ENCODE measurements around the gene LMAN2. TPM values are rescaled to one million over a fixed set of nuclear protein-coding genes. Genes with fewer than 3 reads are reported as not detected.
A peak's percentile ranks its signal among the peaks of the same experiment; 100 is the strongest.

The LMAN2 gene
- polyA plus RNA-seq, 1 experiment = 150 TPM

DNA sequence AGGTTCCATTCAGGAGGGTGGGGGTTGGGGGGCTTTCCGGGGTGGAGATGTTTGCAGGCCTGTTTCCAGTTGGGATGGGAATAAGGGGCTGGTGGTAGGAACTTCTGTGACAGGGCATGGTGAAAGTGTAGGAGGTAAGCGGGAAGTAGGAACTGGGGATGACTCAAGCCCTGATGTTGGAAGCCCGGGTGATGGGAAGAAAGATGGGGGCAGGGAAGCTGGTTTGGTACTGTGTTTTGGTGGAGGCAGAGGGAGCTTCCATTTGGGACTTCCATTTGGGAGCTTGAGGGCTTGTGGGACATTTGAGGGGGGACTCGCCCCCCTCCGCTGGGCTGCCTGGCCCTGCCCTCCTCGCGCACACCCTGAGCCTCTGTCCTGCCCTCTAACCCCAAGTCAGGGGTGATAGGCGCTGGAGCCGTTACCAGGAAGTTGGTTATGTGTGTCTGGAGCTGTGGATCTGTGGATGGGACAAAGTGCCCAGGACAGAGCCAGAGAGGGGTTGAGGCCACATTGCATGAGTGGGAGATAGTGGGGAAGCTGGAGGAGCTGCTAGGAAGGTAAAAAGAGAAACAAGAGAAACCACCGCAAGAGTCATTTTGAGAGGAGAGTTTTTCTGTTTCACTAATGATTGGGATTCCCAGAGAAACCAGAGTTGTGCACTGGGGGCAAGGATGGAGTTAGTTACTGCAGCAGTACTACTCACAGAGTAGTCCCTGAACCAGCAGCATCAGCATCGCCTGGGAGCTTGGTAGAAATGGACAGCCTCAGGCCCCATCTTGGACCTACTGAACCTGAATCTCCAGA lies 12.9 kb upstream of the LMAN2 start:
- H3K4me3 ChIP-seq (ENCODE audit: low read depth, low read length) = no peak overlapping the region
- peaks cover 11% of the 10 kb centered on the region for H3K27me3 ChIP-seq (ENCODE audit: control insufficient read depth, insufficient read depth, low read length)
- no peak for DNase-seq (ENCODE audit: low read depth, low spot score)
- ChIA-PET CTCF (interaction anchor here (1.1 kb wide), 1 partner anchor 25 kb away, joined by 3 read pairs; no protein-coding TSS in a partner anchor), POLR2A (no interaction called here)
- TF ChIP-seq, protein P1, sequence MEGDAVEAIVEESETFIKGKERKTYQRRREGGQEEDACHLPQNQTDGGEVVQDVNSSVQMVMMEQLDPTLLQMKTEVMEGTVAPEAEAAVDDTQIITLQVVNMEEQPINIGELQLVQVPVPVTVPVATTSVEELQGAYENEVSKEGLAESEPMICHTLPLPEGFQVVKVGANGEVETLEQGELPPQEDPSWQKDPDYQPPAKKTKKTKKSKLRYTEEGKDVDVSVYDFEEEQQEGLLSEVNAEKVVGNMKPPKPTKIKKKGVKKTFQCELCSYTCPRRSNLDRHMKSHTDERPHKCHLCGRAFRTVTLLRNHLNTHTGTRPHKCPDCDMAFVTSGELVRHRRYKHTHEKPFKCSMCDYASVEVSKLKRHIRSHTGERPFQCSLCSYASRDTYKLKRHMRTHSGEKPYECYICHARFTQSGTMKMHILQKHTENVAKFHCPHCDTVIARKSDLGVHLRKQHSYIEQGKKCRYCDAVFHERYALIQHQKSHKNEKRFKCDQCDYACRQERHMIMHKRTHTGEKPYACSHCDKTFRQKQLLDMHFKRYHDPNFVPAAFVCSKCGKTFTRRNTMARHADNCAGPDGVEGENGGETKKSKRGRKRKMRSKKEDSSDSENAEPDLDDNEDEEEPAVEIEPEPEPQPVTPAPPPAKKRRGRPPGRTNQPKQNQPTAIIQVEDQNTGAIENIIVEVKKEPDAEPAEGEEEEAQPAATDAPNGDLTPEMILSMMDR (IDR thresholded peaks at IDR 0.05; ENCODE audit: low read depth, low read length) = no peak
- no peak overlapping the region for H3K27ac ChIP-seq (ENCODE audit: low read depth, low read length)
- peaks cover 4% of the 10 kb centered on the region; the same call in 1 of the 2 replicates for H3K9me3 ChIP-seq (ENCODE audit: control insufficient read depth, insufficient read depth, low read length)

DNA sequence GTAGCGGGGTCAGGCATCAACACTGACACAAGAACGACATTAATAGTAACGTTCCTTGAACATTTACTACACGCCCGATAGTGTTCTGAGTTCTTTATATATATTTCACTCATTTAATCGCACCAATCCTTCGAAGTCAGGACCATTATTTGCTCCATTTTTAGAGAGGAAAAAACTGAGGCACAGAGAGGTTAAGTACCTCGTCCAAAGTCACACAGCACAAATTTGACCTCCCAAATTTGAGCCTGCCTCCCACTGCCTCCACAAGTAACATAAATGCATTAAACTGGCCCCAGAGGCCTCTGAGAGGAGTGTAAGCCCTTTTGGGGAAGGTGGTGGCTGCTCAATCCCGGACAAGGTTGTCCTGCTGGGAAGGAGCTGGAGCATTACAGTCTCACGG lies 12.1 kb upstream of the LMAN2 start:
- H3K27ac ChIP-seq (ENCODE audit: low read depth, low read length) = no peak overlapping the region
- ChIA-PET CTCF (interaction anchor here (1.1 kb wide), 1 partner anchor 26 kb away, joined by 3 read pairs; no protein-coding TSS in a partner anchor), POLR2A (no interaction called here)
- H3K27me3 ChIP-seq (ENCODE audit: control insufficient read depth, insufficient read depth, low read length) = peaks cover 13% of the 10 kb centered on the region
- no peak for DNase-seq (ENCODE audit: low read depth, low spot score)
- peaks cover 4% of the 10 kb centered on the region; the same call in 1 of the 2 replicates for H3K9me3 ChIP-seq (ENCODE audit: control insufficient read depth, insufficient read depth, low read length)
- TF ChIP-seq, protein P1 (IDR thresholded peaks at IDR 0.05; ENCODE audit: low read depth, low read length) = no peak
- H3K4me3 ChIP-seq (ENCODE audit: low read depth, low read length) = peak overlapping the region; percentile 36

DNA sequence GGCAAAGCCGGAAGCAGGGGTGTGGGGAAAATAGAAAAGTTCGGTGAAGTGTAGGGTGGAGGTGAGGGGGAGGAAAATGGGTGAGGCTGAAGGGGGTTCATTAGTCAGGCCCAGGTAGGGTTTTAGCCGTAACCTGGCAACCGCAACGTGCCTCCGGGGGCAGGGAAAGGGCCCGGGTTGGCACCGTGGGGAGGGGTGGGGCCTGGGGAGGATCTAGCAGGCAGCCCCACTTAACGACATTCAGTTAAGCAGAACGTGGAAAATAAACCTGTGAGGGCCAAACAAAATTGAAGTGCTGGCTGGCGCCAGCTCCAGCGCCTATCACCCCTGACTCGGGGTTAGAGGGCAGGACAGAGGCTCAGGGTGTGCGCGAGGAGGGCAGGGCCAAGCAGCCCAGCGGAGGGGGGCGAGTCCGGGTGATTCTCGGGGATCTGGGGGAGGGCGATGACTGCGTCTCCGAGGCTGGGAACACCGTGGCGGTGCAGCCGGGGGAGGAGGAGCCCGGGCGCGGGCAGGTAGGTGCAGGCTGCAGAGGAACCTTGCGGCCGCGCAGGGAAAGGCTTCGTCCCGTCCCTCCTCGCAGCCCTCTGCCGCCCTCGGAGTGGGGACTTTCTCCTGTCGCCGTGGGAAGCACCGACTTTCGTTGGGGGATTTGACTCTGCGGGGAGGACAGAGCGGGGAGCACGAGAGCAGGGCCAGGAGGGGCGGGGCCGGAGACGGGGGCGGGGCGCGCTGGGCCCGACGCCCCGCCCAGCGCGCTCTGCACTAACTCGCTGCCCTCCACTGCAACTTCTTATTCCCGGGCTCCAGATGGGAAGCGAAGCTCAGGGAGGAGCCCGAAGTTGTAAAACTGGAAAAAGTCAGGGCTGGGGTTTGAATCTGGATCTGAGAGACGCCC lies 11.4 kb upstream of the LMAN2 start:
- Histone ChIP-seq H3K27ac (ENCODE audit: low read depth, low read length) (no peak overlapping the region), H3K27me3 (ENCODE audit: control insufficient read depth, insufficient read depth, low read length) (peaks cover 13% of the 10 kb centered on the region), H3K9me3 (ENCODE audit: control insufficient read depth, insufficient read depth, low read length) (peaks cover 4% of the 10 kb centered on the region; the same call in 1 of the 2 replicates), H3K4me3 (ENCODE audit: low read depth, low read length) (peak overlapping the region; percentile 51)
- ChIA-PET POLR2A (no interaction called here), CTCF (interaction anchor here (0.5 to 1.1 kb wide), 2 partner anchors 27 to 28 kb away, joined by 3 to 5 read pairs; no protein-coding TSS in a partner anchor)
- TF ChIP-seq, protein P1 (IDR thresholded peaks at IDR 0.05; ENCODE audit: low read depth, low read length) = no peak
- DNase-seq (ENCODE audit: low read depth, low spot score) = no peak

DNA sequence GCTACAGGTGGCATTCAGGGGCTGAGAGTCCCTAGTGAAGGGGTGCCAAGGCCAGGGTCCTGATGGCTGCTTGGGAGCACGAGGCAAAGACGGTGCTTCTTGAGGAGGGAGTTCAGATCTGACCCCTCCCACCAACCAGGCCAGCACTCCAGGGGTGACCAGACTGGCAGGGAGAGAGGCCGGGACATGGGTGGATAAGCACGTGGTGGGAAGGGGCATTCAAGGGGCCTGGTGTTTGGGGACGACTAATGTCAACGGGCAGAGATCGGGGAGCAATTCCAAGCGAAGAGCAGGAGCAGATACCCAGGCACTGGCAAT lies 10.8 kb upstream of the LMAN2 start:
- CTCF ChIA-PET = interaction anchor here (0.5 to 1.3 kb wide), 4 partner anchors 8 to 44 kb away, joined by 3 to 5 read pairs (median 4); no protein-coding TSS in a partner anchor
- POLR2A ChIA-PET = no interaction called here
- H3K9me3 ChIP-seq (ENCODE audit: control insufficient read depth, insufficient read depth, low read length) = no peaks in the 10 kb centered on the region; the same call in 1 of the 2 replicates
- H3K27ac ChIP-seq (ENCODE audit: low read depth, low read length) = no peak overlapping the region
- H3K4me3 ChIP-seq (ENCODE audit: low read depth, low read length) = no peak overlapping the region
- DNase-seq (ENCODE audit: low read depth, low spot score) = no peak
- H3K27me3 ChIP-seq (ENCODE audit: control insufficient read depth, insufficient read depth, low read length) = peaks cover 13% of the 10 kb centered on the region
- TF ChIP-seq, protein P1 (IDR thresholded peaks at IDR 0.05; ENCODE audit: low read depth, low read length) = no peak

Data from AG04450 (cell line).